GM12872 (cell line): Measurements from ENCODE around the gene ZMYND11.

ENCODE experiments used
- CTCF ChIP-seq: IDR thresholded peaks from 3 replicates; pipeline ENCODE4 v1.5.1; 2011; ENCODE audit warnings: low read depth, mild to moderate bottlenecking, low read length, moderate library complexity; ENCODE audit not compliant: insufficient read depth

The ZMYND11 gene

GRCh38 chr10:224571-224970 is 89.3 kb downstream of the ZMYND11 start:
- no peak for TF ChIP-seq CTCF

GRCh38 chr10:226018-226417 is 90.8 kb downstream of the ZMYND11 start:
- TF ChIP-seq CTCF, result no peak

GRCh38 chr10:227014-227413 is 91.8 kb downstream of the ZMYND11 start:
- TF ChIP-seq CTCF, result no peak

- TF ChIP-seq CTCF, result no peak
Observed at GRCh38 chr10:228366-228765, 93.1 kb downstream of the ZMYND11 start.

- TF ChIP-seq CTCF, result peak; percentile 43; the same call in 2 of the 3 replicates
Observed at GRCh38 chr10:230758-231157, 95.5 kb downstream of the ZMYND11 start.

GRCh38 chr10:232061-232460 is 96.8 kb downstream of the ZMYND11 start:
- TF ChIP-seq CTCF, result no peak

- no peak for TF ChIP-seq CTCF
Observed at GRCh38 chr10:232878-233277, 97.6 kb downstream of the ZMYND11 start.
